PC-3 (cell line): ENCODE data around the gene SIGLEC14. TPM values are rescaled to one million over a fixed set of nuclear protein-coding genes. Genes with fewer than 3 reads are reported as not detected.
A peak's percentile ranks its signal among the peaks of the same experiment; 100 is the strongest.

Source experiments
- ATAC-seq: fragments of 200-7000 bp; cut with Tn5 transposase; 2 replicates; pipeline ENCODE4 v1.9.1; 2020; ENCODE audit warnings: mild to moderate bottlenecking, moderate library complexity
- BruUV-seq: library from RNA; stranded (reverse); fragments of 400-500 nt; replicated peaks from 2 replicates; lab custom pipeline; 2021; lab: Mats Ljungman, UMichigan
- CTCF ChIA-PET: fragments of 300-600 bp; sonication (Branson Sonifier 250); formaldehyde crosslinking; loops from one replicate; lab custom pipeline; 2022; ENCODE audit warnings: antibody characterized with exemption; lab: Charles Lee
- POLR2A ChIA-PET: fragments of 300-600 bp; sonication (Branson Sonifier 250); formaldehyde crosslinking; loops from one replicate; lab custom pipeline; 2022; ENCODE audit warnings: antibody characterized with exemption; ENCODE audit not compliant: unreplicated experiment; lab: Charles Lee
- DNase-seq: peaks from one replicate; pipeline ENCODE4 v3.0.0-alpha.2; 2015
- H2AFZ ChIP-seq: fragments of 300-600 bp; sonication (generic); 2 replicates; pipeline ENCODE4 v1.6.0; 2016; ENCODE audit warnings: antibody characterized with exemption, low read length
- H3F3A ChIP-seq: fragments of 300-600 bp; sonication (generic); one replicate; pipeline ENCODE4 v1.6.0; 2017; ENCODE audit warnings: antibody characterized with exemption, low read length, control low read depth, mild to moderate bottlenecking; ENCODE audit not compliant: unreplicated experiment
- H3K27ac ChIP-seq: fragments of 300-600 bp; sonication (generic); 2 replicates; pipeline ENCODE4 v1.5.1; 2016; ENCODE audit warnings: mild to moderate bottlenecking, low read length
- H3K27me3 ChIP-seq: fragments of 300-600 bp; sonication (generic); 2 replicates; pipeline ENCODE4 v1.6.1; 2016; ENCODE audit warnings: low read length, mixed read lengths
- H3K36me3 ChIP-seq: fragments of 300-600 bp; sonication (generic); 2 replicates; pipeline ENCODE4 v1.6.1; 2016; ENCODE audit warnings: low read depth, mixed run types, low read length, mixed read lengths
- H3K4me1 ChIP-seq: fragments of 300-600 bp; sonication (generic); 2 replicates; pipeline ENCODE4 v1.5.1; 2016; ENCODE audit warnings: low read length; ENCODE audit not compliant: insufficient read depth
- H3K4me2 ChIP-seq: fragments of 300-600 bp; sonication (generic); 2 replicates; pipeline ENCODE4 v1.6.0; 2016; ENCODE audit warnings: low read length
- H3K4me3 ChIP-seq: fragments of 300-600 bp; sonication (generic); 2 replicates; pipeline ENCODE4 v1.5.1; 2016; ENCODE audit warnings: mild to moderate bottlenecking, low read length, mixed read lengths
- H3K79me2 ChIP-seq: fragments of 300-600 bp; sonication (generic); 2 replicates; pipeline ENCODE4 v1.6.1; 2017; ENCODE audit warnings: low read length, mixed read lengths
- H3K9ac ChIP-seq: fragments of 300-600 bp; sonication (generic); 2 replicates; pipeline ENCODE4 v1.6.0; 2016; ENCODE audit warnings: mild to moderate bottlenecking, low read length
- H3K9me2 ChIP-seq: fragments of 300-600 bp; sonication (generic); replicated peaks from 2 replicates; pipeline ENCODE4 v1.6.1; 2016; ENCODE audit warnings: mixed run types, low read length, mixed read lengths
- H3K9me3 ChIP-seq: fragments of 300-600 bp; sonication (generic); 2 replicates; pipeline ENCODE4 v1.6.1; 2016; ENCODE audit warnings: low read length, mixed read lengths
- H4K20me1 ChIP-seq: fragments of 300-600 bp; sonication (generic); 2 replicates; pipeline ENCODE4 v1.6.1; 2016; ENCODE audit warnings: low read length, mixed read lengths
- CTCF ChIP-seq: fragments of 300-600 bp; sonication (generic); conservative IDR thresholded peaks from 2 replicates; pipeline ENCODE4 v1.5.1; 2017; ENCODE audit warnings: antibody characterized with exemption, low read depth, mild to moderate bottlenecking, low read length
- EZH2 ChIP-seq: fragments of 300-600 bp; sonication (generic); IDR thresholded peaks from one replicate; pipeline ENCODE4 v1.6.1; 2017; ENCODE audit warnings: antibody characterized with exemption, mild to moderate bottlenecking, low read length; ENCODE audit not compliant: unreplicated experiment
- EZH2phosphoT487 ChIP-seq: fragments of 300-600 bp; sonication (generic); IDR thresholded peaks from 2 replicates; pipeline ENCODE4 v1.6.1; 2018; ENCODE audit warnings: mild to moderate bottlenecking, antibody characterized with exemption, low read length, borderline replicate concordance
- intact Hi-C: fragments of 100-400 bp; cut with micrococcal nuclease; formaldehyde crosslinking; loops from 2 replicates; pipeline ENCODE4 v1.9.0; 2023
- microRNA-seq: library from miRNA; unstranded; fragments of <30 nt; microRNA quantifications from one replicate; pipeline ENCODE4 v1.1.0, GENCODE V29; 2020; ENCODE audit not compliant: unreplicated experiment
- total RNA-seq: library from RNA; depleted of rRNA; stranded (reverse); fragments of >200 nt; gene quantifications from 2 replicates; pipeline ENCODE4 v1.2.3, GENCODE V29; 2014; rRNA removed

Gene SIGLEC14
- total RNA-seq, 1 experiment from 2014 or later: not detected

DNA sequence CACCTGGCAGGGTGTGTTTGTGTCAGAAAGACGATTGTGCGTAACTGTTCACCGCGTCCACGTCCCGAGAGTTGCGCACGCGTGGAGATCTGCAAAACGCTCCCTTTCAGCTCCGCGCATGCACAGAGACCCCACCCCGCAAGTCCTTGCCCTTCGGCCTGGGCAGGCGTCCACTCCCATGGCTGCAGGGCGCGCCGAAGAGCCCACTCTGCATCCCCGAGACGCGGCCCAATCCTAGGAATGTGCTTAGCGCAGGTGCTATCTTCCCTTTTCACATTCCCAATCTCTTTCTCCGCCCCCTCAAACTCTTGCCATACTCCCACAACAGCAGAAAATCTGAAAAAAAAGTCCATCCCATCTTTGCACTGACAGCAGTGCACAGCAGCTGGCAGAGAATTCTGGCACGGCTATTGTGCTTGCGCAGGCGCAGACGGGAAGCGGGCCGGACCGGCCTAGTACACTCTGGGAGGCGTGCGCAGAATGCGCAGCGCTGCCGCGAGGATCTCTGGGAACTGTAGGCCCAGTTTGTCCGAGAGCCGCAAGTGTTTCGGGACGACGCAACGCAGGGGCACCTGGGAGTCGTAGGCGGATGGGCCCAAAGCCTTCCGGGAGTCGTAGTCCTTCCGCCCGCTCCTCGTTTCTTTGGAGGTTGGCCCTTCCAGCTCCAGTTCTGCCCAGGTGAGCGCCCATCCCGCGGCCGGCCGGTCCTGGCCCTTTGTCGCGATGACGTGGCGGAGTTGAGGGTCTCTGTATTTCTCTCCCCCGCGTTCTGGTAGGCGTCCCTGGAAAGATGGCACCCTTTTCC, 52.5 kb downstream of the SIGLEC14 start:
- Histone ChIP-seq H3K9me2 (no peaks in the 10 kb centered on the region), H3K9me3 (no peaks in the 10 kb centered on the region), H3K79me2 (no peaks in the 10 kb centered on the region), H3K4me2 (peak overlapping the region; percentile 91), H3K9ac (peak overlapping the region; percentile 47), H3K27me3 (no peaks in the 10 kb centered on the region), H4K20me1 (no peaks in the 10 kb centered on the region), H2AFZ (peak overlapping the region; percentile 97), H3K36me3 (no peaks in the 10 kb centered on the region), H3K27ac (no peak overlapping the region; the same call in 1 of the 2 replicates), H3K4me3 (peak overlapping the region; percentile 76), H3F3A (no peaks in the 10 kb centered on the region), H3K4me1 (peaks cover 14% of the 10 kb centered on the region)
- TF ChIP-seq CTCF (no peak), EZH2 (no peak)
- DNase-seq: peak; percentile 99
- intact Hi-C loops: loop anchor here (1.0 kb wide), 1 partner anchor 23 kb away; the partner anchor contains the start of gene ZNF175
- ChIA-PET POLR2A (no interaction called here), CTCF (interaction anchor here (0.6 kb wide), 1 partner anchor 23 kb away, joined by 3 read pairs; the partner anchor contains the start of gene ZNF175)
- BruUV-seq: no TSS peak
- peak; percentile 99 for ATAC-seq

DNA sequence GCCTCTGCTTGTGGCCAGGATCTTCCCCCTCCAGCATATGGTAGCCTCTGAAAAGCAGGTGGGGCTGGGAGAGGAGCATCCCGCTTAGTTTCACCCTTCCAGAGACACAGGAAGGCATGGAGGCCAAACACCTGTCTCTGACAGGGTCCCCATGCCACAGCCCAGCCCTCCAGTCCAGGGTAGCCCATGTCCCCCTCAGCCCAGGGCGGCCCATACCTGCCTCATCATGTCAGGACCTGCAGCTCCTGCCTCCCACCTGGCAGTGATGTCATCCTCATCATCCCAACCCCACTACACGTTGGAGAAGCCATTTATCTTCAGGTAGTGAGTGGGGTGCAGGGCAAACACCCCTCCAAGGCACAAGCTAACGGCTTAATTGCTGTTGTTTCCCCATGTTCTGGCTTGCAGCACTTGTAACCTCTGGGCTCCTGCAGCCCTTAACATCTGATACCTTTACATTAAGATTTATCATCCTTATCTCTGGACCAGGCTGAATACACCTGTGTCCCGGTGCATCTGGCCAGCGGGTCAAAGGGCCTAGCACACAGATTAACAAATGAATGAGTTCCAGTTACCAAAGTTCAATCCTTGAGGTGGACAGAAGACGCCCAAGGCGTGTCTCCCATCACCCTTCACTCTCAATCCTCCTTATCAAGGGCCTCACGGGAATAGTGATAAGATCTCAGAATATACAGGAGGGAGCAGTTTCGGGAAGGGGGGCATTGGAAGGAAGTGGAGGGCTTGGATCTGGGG, 53.3 kb downstream of the SIGLEC14 start:
- peaks cover 3% of the 10 kb centered on the region; the same call in 1 of the 2 replicates for H3K36me3 ChIP-seq
- H3K27me3 ChIP-seq: no peaks in the 10 kb centered on the region
- peak overlapping the region; percentile 47 for H3K9ac ChIP-seq
- H3K27ac ChIP-seq: no peak overlapping the region
- DNase-seq: no peak
- H3K4me2 ChIP-seq: peak overlapping the region; percentile 91
- ChIA-PET CTCF (no interaction called here), POLR2A (no interaction called here)
- no peaks in the 10 kb centered on the region for H3F3A ChIP-seq
- no TSS peak for BruUV-seq
- H4K20me1 ChIP-seq: no peaks in the 10 kb centered on the region
- no peaks in the 10 kb centered on the region for H3K9me3 ChIP-seq
- ATAC-seq: no peak
- H3K4me1 ChIP-seq: peaks cover 14% of the 10 kb centered on the region
- H3K4me3 ChIP-seq: peak overlapping the region; percentile 76
- intact Hi-C loops: no loop called here
- no peaks in the 10 kb centered on the region for H3K79me2 ChIP-seq
- H2AFZ ChIP-seq: peak overlapping the region; percentile 94
- TF ChIP-seq EZH2: no peak
- no peak for TF ChIP-seq CTCF
- no peak for TF ChIP-seq EZH2phosphoT487
- H3K9me2 ChIP-seq: no peaks in the 10 kb centered on the region

Small RNA genes lying within 50 kb of the gene (microRNA-seq; reads per million reads assigned to microRNA genes)
- gene MIR125A (4,416 reads per million, percentile 92 among the genes with 10 or more reads in this experiment), gene MIR99B (13,617 reads per million, percentile 97 among the genes with 10 or more reads in this experiment), gene MIRLET7E (13,466 reads per million, percentile 97 among the genes with 10 or more reads in this experiment)

Other genes starting within 250 kb of the SIGLEC14 start
- gene SIGLEC10, start 229.2 kb downstream of the SIGLEC14 start, total RNA-seq: not detected in 2 replicates
- not detected in 2 replicates for gene SIGLEC8, start 188.4 kb downstream of the SIGLEC14 start, total RNA-seq
- not detected in 2 replicates for gene CEACAM18, start 168.3 kb downstream of the SIGLEC14 start, total RNA-seq
- not detected in 2 replicates for gene SIGLEC12, start 145.0 kb downstream of the SIGLEC14 start, total RNA-seq
- gene SIGLEC6, start 115.2 kb downstream of the SIGLEC14 start, total RNA-seq: not detected in 2 replicates
- gene ZNF175, start 75.5 kb downstream of the SIGLEC14 start, total RNA-seq: 7.5 and 8.5 TPM in 2 replicates
- gene SIGLEC5, start 16.4 kb downstream of the SIGLEC14 start, total RNA-seq: not detected in 2 replicates
- gene SPACA6, start 46.5 kb upstream of the SIGLEC14 start, total RNA-seq: 10.1 and 12.2 TPM in 2 replicates
- not detected in 2 replicates for gene HAS1, start 77.2 kb upstream of the SIGLEC14 start, total RNA-seq
- gene FPR1, start 105.1 kb upstream of the SIGLEC14 start, total RNA-seq: 0.46 and 0.55 TPM in 2 replicates
- not detected in 2 replicates for gene FPR2, start 114.4 kb upstream of the SIGLEC14 start, total RNA-seq
- 0.17 and 0.26 TPM in 2 replicates for gene FPR3, start 148.3 kb upstream of the SIGLEC14 start, total RNA-seq
- 6.2 and 7.2 TPM in 2 replicates for gene ZNF577, start 241.1 kb upstream of the SIGLEC14 start, total RNA-seq